ENCODE measurements around the gene MGMT.
"Not testable (repeated sequence)": the region's sequence is repeated elsewhere in the genome, so short reads cannot be mapped to it uniquely, and the experiment has no call there.

MGMT gene

GRCh38 chr10:129466703-129467358 is at the start of gene MGMT:
TSS of gene MGMT (plus strand) at chr10:129467241.
- DNase-seq = no peak

- peak; percentile 34 for DNase-seq
These were observed 49.2 kb upstream of the MGMT start for GRCh38 chr10:129417870-129418269.

- no peak for DNase-seq
These were observed 48.4 kb upstream of the MGMT start for GRCh38 chr10:129418496-129419225.

GRCh38 chr10:129419397-129419796 is 47.6 kb upstream of the MGMT start:
- DNase-seq = no peak

- DNase-seq = no peak
These were observed 45.5 kb upstream of the MGMT start for GRCh38 chr10:129421399-129422010.

GRCh38 chr10:129424978-129425377 is 42.1 kb upstream of the MGMT start:
- no peak for DNase-seq

GRCh38 chr10:129426606-129427005 is 40.4 kb upstream of the MGMT start:
- no peak for DNase-seq

- no peak for DNase-seq
These were observed 33.8 kb upstream of the MGMT start for GRCh38 chr10:129433266-129433665.

- not testable (repeated sequence) for DNase-seq
These were observed 31.3 kb upstream of the MGMT start for GRCh38 chr10:129435724-129436123.

DNA sequence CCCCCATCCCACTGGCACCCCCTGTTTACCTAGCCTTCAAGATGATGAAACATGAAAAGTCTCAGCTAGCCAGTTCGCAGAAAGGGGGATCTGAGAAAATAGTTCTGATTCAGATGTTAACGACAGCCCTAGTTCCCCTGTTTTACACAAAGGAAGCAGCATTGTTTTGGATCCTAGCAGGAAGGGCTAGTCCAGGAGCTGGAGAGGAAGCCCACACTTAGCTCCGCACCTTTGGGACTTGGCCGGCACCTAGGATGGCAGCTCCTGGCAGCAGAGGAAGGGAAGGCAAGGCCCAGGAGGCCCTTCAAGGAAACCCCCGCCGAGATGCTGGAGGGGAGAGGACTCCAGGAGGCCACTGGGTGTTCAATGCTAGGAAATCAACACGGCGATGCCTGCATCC is 29.0 kb upstream of the MGMT start:
- DNase-seq = no peak

DNA sequence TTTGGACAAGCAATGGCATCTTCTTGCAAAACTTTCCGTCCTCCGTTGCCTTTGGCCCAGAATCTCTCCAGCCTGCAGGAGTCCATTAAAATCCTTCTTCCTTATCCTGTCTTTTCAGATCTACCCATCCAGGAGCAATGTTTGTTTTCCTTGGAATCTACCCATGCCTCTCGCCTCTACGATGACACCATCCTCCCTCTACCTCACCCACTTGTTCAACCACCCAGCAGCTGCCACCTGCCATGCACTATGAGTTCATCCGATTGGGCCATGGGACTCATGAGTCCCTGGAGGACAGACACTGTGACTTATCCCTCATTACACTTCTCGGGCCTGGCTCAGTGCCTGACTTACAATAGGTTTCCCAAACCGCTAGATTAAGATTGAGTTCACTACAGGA is 26.8 kb upstream of the MGMT start:
- DNase-seq = no peak

DNA sequence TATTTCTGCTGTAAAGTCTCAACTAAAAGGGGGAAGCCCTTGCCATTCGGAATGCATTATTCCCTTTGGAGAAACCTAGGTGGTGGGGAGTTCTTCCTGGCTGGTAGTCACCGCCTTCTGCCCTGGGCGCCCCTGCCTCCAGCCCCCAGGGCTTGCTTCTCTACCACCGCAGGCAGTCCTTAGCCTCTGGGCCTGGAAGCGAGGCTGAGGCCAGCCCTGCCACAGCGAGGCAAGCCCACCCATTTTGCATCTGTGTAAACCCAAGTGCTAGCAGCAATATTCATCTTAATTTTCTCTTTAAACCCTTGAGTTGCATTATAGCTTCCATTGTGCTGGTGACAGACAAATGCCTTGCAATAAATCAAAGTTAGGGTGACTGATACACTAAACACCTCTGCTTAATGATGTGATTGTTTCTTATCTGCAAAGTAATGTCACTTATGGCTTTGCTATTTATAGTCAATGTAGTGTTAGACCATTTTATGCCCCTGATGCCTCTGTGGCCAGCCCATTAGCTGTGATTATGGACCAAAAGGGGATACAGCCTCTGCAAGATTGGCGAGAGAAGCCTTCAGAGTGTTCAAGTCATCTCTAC is 26.2 kb upstream of the MGMT start:
- DNase-seq = no peak

DNA sequence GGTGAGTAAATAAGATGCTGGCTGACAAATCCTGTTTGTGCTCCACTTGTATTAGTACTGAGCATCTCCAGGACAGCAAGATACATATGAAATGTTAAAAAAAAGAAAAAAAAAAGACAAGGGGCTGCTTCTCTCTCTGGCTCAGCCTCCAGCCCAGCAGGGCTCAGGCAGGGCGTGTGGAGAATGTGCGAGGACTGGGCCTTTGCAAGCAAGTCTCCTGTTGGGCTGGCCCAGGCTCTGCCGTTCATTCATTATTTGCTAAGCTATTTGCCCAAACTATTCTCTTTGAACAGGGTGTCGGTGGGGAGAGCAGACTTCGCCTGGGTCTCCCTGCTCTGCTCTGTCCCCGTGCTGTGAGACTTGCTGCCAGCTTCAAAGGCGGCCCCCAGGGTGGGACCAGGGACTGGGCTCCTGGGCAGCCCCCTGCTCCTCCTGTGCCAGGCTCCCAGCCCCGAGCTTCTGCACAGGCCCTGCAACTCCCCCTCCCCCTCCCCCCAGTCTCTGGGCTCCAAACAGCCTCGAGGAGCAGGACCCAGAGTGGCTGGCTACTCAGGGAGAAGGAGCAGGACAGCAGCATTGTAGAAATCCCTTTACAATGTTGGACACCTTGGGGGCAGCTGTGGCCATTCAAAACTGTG is 25.6 kb upstream of the MGMT start:
- no peak for DNase-seq

GRCh38 chr10:129442866-129443265 is 24.2 kb upstream of the MGMT start:
- no peak for DNase-seq

GRCh38 chr10:129444359-129444758 is 22.7 kb upstream of the MGMT start:
- no peak for DNase-seq

DNA sequence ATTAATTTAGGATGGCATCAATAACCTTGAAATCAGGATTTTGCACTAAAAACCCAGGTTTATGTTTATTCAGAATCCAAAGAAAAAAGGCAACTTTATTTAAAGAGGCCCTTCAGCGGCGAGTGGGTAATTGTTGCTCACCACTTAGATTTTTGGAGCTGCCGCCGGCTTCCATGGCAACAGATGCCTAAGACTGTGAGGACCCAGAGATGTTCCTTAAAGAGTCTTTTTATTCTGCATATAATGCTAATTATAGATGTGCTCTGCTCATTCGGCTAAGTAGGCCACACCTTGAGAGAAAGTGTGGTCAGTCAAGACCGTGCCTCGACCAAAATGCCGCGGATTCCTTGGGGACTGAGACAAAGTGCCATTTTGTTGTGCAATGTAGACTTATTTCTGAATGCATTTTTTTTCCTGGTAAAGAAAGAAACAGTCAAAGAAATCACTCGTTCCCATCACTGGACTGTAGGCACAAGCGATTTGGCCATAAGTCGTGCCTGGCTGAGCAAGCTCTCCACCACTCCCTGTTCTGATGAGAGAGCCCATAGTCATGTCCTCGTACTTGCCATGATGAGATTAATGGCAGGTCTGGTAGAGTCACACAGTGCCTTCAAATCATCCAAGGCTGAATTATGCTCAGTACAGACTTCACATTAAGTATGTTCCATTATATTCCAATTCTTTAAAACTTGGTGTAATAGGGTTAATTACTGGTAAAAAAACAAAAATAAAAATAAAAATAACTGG is 21.4 kb upstream of the MGMT start:
- no peak for DNase-seq

DNA sequence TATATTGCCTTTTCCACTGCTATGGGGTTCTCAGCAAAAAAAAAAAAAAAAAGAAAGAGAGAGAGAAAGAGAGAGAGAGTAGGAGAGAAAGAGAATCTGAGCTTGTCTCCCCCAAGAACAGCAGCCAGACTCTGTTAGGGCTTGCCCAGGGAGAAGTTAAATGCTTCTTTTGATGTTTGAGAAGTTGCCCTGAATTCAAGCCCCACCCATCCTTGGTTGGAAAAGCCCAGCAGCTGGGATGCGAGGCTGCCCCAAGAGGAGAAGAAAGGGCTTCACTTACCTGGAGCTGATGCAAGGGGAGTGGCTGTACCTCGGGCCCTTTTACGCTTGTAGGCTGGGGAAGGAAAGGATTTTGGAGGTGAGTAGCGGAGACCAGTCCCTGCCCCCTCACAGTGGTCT is 20.9 kb upstream of the MGMT start:
- no peak for DNase-seq

DNA sequence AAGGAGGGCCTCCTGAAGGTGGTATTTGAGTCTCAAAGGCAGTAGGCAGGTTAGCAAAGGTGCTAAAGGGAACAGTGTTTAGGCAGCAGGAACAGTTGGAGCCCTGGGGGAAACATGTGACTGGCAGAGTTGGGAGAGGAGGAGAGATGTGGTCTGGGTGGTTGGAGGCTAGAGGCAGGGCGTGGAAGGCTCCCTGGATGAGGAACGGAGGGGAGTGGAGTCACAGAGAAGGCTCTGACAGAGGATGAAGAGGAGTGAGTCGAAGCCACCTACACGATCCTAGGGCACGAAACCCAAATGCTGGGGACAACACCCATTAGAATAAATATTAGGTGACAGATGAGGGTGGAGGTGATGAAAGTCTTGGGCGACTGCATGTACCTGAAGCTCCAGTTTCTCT is 19.6 kb upstream of the MGMT start:
- no peak for DNase-seq

DNA sequence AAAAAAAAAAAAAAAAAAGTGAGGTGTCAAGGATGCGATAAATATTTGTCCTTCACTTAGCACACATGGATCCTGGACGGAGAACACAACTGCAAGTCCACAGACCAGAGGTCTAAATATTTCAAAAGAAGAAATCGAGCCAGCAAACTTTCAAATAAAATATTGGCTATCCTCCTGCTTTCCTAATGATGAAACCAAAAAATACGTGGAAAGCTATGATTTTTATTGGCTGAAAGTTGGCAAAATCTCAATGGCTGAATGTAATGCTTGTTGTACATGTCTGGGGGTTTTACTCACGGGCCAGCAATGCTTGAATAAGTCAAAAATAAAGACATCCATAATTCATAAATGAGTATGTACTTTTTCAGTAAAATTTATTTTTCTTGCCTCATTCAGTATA is 19.0 kb upstream of the MGMT start:
- DNase-seq = no peak

- DNase-seq = no peak
These were observed 18.5 kb upstream of the MGMT start for GRCh38 chr10:129448539-129448938.

DNA sequence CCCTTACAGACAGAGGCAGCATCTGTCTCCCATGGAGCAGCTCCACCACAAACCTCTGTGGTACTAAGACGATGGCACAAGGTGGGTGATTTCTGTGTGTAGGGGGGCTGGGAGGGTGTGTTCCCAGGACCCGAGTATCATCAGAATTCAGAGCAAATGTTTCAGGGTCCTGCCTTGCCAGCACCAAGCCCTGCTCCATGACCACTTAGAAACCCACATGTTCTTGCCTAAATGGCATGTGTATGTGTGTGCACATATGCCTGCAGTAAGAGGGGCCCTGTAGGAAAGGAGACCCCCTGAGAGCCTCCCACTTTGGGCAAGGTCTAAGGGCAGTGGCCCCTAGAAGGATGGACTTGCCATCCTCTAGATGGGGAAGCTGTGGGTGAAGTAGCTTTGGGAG is 17.1 kb upstream of the MGMT start:
- no peak for DNase-seq

GRCh38 chr10:129450391-129450790 is 16.6 kb upstream of the MGMT start:
- no peak for DNase-seq

DNA sequence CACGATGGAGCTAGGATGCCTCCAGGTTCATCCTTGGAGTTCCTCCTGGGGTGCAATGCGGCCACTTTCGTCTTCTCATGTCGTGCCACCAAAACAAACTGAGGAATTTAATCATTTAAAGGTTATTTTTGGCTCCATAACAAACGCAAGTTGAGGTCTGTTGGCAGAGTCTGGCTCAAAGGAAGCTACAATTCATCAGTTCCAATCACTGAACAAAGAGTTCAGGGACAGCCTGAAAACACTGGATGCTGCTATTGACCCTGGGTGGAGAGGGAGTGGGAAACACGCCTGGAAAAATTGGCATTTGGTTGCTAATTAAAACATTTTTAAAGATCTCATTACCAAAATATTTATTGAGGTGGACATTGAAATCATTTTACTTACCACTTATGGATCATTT is 11.4 kb upstream of the MGMT start:
- no peak for DNase-seq
